CD4-positive, alpha-beta T cell treated with Interleukin-10 for 1 hour (primary cell): ENCODE results near the gene CTNNA2.
"Not testable (repeated sequence)": the region's sequence is repeated elsewhere in the genome, so short reads cannot be mapped to it uniquely, and the experiment has no call there.

Experiments used
- DNase-seq: peaks from one replicate; pipeline ENCODE4 v3.0.0-alpha.2; 2020

Gene CTNNA2

GRCh38 chr2:80105015-80105640 is 592.3 kb downstream of the CTNNA2 start:
- DNase-seq: no peak

GRCh38 chr2:80111185-80111584 is 598.3 kb downstream of the CTNNA2 start:
- no peak for DNase-seq

- no peak for DNase-seq
Measured at GRCh38 chr2:80112790-80113189, 599.9 kb downstream of the CTNNA2 start.

GRCh38 chr2:80113399-80113798 is 600.5 kb downstream of the CTNNA2 start:
- no peak for DNase-seq

GRCh38 chr2:80114812-80115211 is 602.0 kb downstream of the CTNNA2 start:
- no peak for DNase-seq

- DNase-seq: no peak
Measured at GRCh38 chr2:80117401-80117800, 604.5 kb downstream of the CTNNA2 start.

GRCh38 chr2:80120866-80121265 is 608.0 kb downstream of the CTNNA2 start:
- no peak for DNase-seq

- DNase-seq: no peak
Measured at GRCh38 chr2:80122675-80123074, 609.8 kb downstream of the CTNNA2 start.

GRCh38 chr2:80126596-80127189 is 613.8 kb downstream of the CTNNA2 start:
- no peak for DNase-seq

GRCh38 chr2:80128080-80128479 is 615.2 kb downstream of the CTNNA2 start:
- no peak for DNase-seq

- DNase-seq: no peak
Measured at GRCh38 chr2:80132281-80132680, 619.4 kb downstream of the CTNNA2 start.

GRCh38 chr2:80135001-80135400 is 622.1 kb downstream of the CTNNA2 start:
- DNase-seq: no peak

- DNase-seq: no peak
Measured at GRCh38 chr2:80136338-80136737, 623.5 kb downstream of the CTNNA2 start.

- no peak for DNase-seq
Measured at GRCh38 chr2:80139001-80139400, 626.1 kb downstream of the CTNNA2 start.

GRCh38 chr2:80141007-80141726 is 628.3 kb downstream of the CTNNA2 start:
- no peak for DNase-seq

- no peak for DNase-seq
Measured at GRCh38 chr2:80145499-80145898, 632.6 kb downstream of the CTNNA2 start.

- not testable (repeated sequence) for DNase-seq
Measured at GRCh38 chr2:80146757-80147156, 633.9 kb downstream of the CTNNA2 start.

GRCh38 chr2:80147690-80148089 is 634.8 kb downstream of the CTNNA2 start:
- DNase-seq: no peak

GRCh38 chr2:80148906-80149305 is 636.1 kb downstream of the CTNNA2 start:
- DNase-seq: no peak

- no peak for DNase-seq
Measured at GRCh38 chr2:80149991-80150390, 637.1 kb downstream of the CTNNA2 start.

GRCh38 chr2:80151248-80151647 is 638.4 kb downstream of the CTNNA2 start:
- DNase-seq: no peak

- DNase-seq: no peak
Measured at GRCh38 chr2:80151651-80152050, 638.8 kb downstream of the CTNNA2 start.

GRCh38 chr2:80153151-80153550 is 640.3 kb downstream of the CTNNA2 start:
- DNase-seq: no peak

GRCh38 chr2:80153768-80154167 is 640.9 kb downstream of the CTNNA2 start:
- no peak for DNase-seq
